Fibroblast of skin of left biceps (primary cell): ENCODE data around the gene MCU.
"Not testable (repeated sequence)": the region's sequence is repeated elsewhere in the genome, so short reads cannot be mapped to it uniquely, and the experiment has no call there.

Experiments
- DNase-seq, 2 experiments: peaks; one replicate each; pipeline ENCODE4 v3.0.0-alpha.2; 2013; ENCODE audit warnings: low read depth in 2 of 2

The MCU gene

DNA sequence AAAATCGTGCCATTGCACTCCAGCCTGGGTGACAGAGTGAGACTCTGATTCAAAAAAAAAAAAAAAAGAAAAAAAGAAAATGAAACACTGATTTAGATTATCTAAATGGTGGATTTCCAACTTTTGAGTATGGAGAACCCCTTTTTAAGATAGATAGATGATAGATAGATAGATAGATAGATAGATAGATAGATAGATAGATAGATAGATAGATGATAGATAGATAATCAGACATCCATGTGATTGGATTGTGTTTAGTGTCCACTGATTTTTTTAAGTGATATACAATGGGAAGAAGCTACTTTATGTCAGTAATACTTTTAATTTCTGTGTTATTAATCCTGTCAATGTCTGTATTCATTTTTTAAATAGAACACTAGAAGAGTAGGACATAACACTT lies 207.6 kb downstream of the MCU start:
- no peak for DNase-seq

GRCh38 chr10:72903941-72904446 lies 212.1 kb downstream of the MCU start:
- not testable (repeated sequence) for DNase-seq

DNA sequence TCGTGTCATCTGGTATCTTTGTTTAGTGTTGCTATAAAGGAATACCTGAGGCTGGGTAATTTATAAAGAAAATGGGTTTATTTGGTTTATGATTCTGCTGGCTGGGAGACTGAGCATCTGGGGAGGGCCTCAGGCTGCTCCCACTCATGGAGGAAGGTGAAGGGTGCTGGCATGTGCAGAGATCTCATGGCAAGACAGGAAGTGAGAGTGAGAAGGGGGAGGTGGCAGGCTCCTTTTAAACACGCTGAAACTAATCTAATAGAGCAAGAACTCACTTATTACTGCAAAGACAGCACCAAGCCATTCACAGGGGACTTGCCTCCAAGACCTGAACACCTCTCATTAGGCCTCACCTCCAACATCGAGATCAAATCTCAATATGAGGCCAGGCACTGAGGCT lies 212.9 kb downstream of the MCU start:
- DNase-seq, result no peak

DNA sequence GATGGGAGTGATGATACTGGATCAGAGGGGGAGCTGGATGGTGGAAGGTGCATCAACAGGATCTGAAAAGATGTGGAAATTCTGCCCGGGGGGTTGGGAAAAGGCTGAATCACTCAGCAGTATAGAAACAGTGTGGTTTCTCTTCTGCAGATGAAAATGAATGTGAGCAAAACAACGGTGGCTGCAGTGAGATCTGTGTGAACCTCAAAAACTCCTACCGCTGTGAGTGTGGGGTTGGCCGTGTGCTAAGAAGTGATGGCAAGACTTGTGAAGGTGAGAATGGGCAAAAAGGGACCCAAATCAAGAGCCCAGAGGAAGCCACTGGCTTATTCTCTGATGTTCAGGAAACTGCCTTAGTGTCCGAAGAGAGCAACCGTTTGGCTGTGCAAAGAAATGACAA lies 214.5 kb downstream of the MCU start:
- DNase-seq, result no peak

DNA sequence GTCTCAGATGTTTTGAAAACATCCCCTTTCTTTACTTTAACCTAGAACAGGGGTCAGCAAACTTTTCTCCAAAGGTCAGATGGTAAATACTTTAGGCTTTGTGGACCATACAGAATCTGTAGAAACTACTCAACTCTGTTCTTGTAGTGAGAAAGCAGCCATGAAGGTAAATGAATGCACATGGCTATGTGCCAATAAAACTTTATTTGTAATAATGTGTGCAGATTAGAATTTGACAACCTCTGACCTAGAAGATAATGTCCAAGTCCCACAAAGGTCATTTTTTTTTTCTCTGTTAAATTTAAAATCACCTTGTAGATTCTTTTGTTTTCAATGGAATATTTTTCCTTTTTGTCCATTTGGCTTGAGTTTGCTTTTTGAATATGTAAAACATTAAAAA lies 218.8 kb downstream of the MCU start:
- DNase-seq, result no peak

DNA sequence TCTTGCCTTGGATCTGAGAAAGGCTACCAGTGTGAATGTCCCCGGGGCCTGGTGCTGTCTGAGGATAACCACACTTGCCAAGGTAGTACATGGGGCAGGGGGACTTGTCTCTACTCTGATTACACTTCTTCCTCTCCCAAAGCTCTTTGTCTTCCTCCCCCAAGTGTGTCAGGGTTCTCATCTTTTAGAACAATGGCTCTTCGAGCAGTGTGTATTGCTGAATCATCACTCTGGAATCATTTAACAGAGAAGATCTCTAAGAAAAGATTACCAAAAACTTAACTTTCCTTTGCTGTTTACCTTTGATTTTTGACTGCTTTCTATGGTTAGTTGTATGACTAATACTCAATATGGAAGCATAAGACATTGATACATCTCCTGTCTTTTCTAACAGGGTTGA lies 219.8 kb downstream of the MCU start:
- DNase-seq, result no peak

DNA sequence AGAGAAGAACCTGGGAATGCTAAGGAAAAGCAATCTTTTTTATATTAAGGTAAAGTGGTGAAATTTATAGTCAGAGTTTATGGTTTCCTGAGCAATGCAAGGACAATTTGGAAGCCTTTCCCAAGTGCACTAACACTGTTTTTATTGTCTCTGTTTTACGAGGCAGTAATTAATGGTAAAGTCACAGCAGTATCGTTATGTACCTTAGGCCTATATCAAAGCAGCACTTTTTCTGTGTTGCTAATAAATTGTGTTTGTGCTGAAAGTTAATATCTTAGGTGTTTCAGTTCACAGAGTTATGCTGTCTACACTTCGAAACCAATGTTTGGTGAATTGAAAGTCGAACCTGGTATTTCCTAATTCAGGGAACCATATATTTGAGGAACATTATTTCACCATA lies 220.8 kb downstream of the MCU start:
- DNase-seq, result no peak

DNA sequence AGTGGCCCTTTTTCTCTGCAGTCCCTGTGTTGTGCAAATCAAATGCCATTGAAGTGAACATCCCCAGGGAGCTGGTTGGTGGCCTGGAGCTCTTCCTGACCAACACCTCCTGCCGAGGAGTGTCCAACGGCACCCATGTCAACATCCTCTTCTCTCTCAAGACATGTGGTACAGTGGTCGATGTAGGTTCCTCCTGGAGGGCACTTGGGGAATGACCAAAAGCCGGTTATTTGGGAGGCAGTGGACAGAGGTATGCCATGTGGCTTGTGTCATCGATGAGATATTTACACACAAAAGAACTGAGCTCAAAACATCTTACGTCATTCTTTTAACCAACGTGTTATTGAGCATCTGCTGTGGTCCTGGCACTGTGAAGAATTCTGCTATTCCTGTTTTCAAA lies 221.3 kb downstream of the MCU start:
- no peak for DNase-seq

DNA sequence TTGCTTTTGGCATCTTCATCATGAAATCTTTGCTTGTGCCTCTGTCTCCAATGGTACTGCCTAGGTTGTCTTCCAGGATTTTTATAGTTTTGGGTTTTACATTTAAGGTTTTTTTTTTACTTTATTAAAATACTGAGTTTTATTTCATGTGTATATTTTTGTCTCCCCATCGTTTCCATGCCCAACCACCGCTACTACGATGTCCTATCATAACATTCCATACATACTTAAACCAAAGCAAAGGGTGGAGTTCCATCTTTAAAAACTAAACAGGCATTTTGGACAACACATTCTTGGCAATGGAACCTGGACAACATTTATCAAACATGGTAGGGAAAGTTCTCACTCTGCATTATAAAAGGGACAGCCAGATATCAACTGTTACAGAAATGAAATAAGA lies 225.3 kb downstream of the MCU start:
- DNase-seq, result not testable (repeated sequence)

- DNase-seq, result not testable (repeated sequence)
These were observed 225.9 kb downstream of the MCU start for GRCh38 chr10:72917803-72918332.

GRCh38 chr10:72918352-72918751 lies 226.4 kb downstream of the MCU start:
- no peak for DNase-seq

GRCh38 chr10:72921147-72921683 lies 229.3 kb downstream of the MCU start:
- not testable (repeated sequence) for DNase-seq

DNA sequence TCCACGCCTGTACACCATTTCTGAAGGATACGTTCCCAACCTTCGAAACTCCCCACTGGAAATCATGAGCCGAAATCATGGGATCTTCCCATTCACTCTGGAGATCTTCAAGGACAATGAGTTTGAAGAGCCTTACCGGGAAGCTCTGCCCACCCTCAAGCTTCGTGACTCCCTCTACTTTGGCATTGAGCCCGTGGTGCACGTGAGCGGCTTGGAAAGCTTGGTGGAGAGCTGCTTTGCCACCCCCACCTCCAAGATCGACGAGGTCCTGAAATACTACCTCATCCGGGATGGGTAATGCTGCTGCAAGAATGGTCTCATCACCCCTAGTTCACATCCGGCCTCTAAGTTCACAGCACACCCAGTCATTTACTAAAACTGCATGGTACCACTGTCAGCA lies 232.4 kb downstream of the MCU start:
- DNase-seq, result no peak

- DNase-seq, result no peak
These were observed 234.1 kb downstream of the MCU start for GRCh38 chr10:72925951-72926465.

DNA sequence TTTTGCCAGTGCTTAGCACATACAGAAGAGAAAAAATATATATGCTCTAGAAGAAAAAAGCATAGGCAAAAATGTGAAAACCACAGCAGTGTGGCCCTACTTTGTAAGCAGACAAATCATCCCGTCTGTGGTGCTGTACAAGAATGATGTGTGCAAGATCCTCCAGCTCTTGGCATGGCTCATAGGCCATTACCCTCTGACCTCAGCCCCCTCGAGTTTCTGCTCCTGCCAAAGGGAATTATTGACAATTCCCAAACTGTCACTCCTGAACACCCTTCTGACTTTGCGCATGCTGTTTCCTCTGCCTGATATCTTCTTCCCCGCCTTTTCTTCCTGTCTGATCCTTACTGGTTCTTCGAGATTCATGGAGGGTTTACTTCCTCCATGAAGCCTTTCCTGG lies 235.5 kb downstream of the MCU start:
- no peak for DNase-seq

DNA sequence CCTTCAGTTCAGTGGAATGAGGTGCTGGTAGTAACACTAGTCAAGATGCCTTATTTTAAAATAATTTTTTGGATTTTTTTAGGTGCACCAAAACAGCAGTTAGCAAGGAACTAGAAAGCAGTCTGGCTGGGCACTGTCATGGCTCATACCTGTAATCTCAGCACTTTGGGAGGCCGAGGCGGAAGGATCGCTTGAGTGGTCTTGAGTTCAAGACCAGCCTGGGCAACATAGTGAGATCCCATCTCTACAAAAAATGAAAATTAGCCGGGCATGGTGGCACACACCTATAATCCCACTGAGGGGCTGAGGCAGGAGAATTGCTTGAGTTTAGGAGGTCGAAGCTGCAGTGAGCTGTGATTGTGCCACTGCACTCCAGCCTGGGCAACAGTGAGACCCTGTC lies 236.9 kb downstream of the MCU start:
- DNase-seq, result no peak

DNA sequence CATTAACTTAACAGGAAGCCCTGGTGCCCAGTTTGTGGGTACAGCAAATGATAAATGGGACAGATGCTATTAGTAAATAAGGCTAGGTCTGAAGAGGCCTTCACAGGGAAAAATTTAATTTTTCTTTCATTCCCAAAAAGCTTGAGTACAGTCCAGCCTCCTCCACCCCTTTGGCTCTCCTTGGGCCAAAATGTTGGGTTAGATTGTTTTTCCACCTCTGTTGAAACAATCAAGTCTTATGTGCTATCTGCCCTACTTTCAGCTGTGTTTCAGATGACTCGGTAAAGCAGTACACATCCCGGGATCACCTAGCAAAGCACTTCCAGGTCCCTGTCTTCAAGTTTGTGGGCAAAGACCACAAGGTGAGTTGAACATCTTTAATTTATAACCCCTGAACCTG lies 238.3 kb downstream of the MCU start:
- DNase-seq, result no peak

GRCh38 chr10:72932259-72933015 lies 240.5 kb downstream of the MCU start:
- DNase-seq, result no peak

- no peak for DNase-seq
These were observed 243.4 kb downstream of the MCU start for GRCh38 chr10:72935361-72935760.
